NCI-H82 (cell line): Measurements from ENCODE around the gene OR7A10.
"Not testable (repeated sequence)": the region's sequence is repeated elsewhere in the genome, so short reads cannot be mapped to it uniquely, and the experiment has no call there.

ENCODE experiments used
- DNase-seq: peaks from one replicate; lab custom pipeline; 2025; lab: John Stamatoyannopoulos, UW

The OR7A10 gene

GRCh38 chr19:14795078-14795721 lies 53.5 kb downstream of the OR7A10 start:
- no peak for DNase-seq

- DNase-seq = not testable (repeated sequence)
Observed at GRCh38 chr19:14792250-14792649, 56.5 kb downstream of the OR7A10 start.
